GM18517 (cell line): ENCODE data around the gene P2RX5.

Source experiments
- ATAC-seq: cut with Tn5 transposase; IDR thresholded peaks from one replicate; pipeline ENCODE4 v1.9.1; 2021; ENCODE audit warnings: mild to moderate bottlenecking, moderate library complexity; ENCODE audit not compliant: unreplicated experiment

Gene P2RX5

DNA sequence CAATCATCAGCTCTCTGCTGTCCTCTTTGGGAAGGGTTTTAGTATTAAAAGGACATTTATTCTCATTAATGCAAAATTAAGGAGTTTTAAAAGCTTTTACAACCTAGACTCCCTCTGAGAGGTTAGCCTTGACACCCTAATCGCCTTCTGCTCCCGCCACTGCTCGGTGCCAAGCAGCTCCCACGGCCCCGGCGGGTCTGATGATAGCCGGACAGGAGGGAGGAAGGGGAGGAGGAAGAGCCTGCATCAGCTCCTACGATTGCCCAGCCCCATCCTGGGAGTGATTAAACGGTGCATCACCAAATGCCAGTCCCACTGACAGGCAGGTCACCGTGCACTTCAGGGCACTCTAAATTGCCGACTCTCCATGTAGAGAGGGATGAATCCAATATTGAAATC lies 68.2 kb downstream of the P2RX5 start:
- ATAC-seq = no peak

DNA sequence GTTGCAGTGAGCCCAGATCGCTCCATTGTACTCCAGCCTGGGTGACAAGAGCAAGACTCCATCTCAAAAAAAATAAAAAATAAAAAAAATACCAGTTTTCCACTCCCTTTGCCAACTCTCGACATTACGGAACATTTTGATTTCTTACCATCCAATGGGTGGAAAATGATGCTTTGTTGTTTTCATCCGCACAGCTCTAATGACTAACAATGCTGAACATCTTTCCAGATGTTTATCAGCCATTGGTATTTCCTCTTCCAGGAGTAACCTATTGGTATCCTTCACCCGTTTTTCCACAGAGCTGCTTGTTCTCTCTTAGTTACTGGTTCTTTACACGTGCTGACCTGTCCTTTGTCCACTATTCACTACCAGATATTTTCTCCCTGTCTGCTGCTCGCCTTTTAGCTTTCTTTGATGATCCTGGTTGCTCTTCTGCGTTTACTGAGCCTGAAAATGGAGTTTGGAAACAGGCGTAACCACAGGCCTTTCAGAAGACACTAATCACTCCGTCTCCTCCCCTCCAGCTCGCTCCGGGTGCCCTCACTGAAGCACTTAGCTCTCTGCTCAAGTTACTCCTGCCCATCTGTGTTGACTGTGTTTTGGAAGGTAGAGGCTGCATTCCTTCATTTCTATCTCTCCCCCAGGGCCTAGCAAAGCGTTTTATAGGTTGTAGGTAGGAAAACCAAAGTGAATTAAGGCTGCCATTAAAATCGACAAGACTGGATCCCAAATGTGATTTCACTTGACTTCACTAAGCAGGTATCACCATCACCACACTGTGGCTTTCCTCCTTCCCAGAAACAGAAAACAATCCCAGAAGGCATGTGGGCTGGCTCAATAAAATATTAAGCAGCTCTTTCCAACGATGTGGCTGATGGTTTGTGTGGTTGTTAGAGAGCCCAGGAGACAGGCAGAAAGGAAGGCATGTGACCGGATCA lies 68.9 kb downstream of the P2RX5 start:
- ATAC-seq = no peak
